Measurements from ENCODE around the gene TMEFF1.

Gene TMEFF1

GRCh38 chr9:100605405-100605804, 132.5 kb downstream of the TMEFF1 start:
- no peak for DNase-seq (ENCODE audit: low read depth in 3 of 3)

GRCh38 chr9:100619194-100619593, 146.2 kb downstream of the TMEFF1 start:
- no peak for DNase-seq (ENCODE audit: low read depth in 3 of 3)

- DNase-seq (ENCODE audit: low read depth in 3 of 3) = no peak
These were observed 146.7 kb downstream of the TMEFF1 start for GRCh38 chr9:100619665-100620064.

- no peak for DNase-seq (ENCODE audit: low read depth in 3 of 3)
These were observed 151.0 kb downstream of the TMEFF1 start for GRCh38 chr9:100623969-100624368.

- no peak for DNase-seq (ENCODE audit: low read depth in 3 of 3)
These were observed 154.0 kb downstream of the TMEFF1 start for GRCh38 chr9:100626949-100627348.
